SHP77 treated with DMSO at 0.1 percent for 48 hours (cell line): ENCODE measurements around the gene EBI3.
"Not testable (repeated sequence)": the region's sequence is repeated elsewhere in the genome, so short reads cannot be mapped to it uniquely, and the experiment has no call there.

Experiments used
- DNase-seq: peaks from one replicate; lab custom pipeline; 2025; lab: John Stamatoyannopoulos, UW

The EBI3 gene

GRCh38 chr19:4234862-4235201 lies 5.5 kb downstream of the EBI3 start:
- peak; percentile 15 for DNase-seq

- DNase-seq, result not testable (repeated sequence)
These were observed 8.2 kb downstream of the EBI3 start for GRCh38 chr19:4237510-4237909.

- no peak for DNase-seq
These were observed 9.5 kb downstream of the EBI3 start for GRCh38 chr19:4238831-4239230.

GRCh38 chr19:4241824-4242430 lies 12.6 kb downstream of the EBI3 start:
- DNase-seq, result no peak

- DNase-seq, result not testable (repeated sequence)
These were observed 16.6 kb downstream of the EBI3 start for GRCh38 chr19:4245938-4246337.

- peak; percentile 98 for DNase-seq
These were observed 17.7 kb downstream of the EBI3 start, which contains the start of gene YJU2 for GRCh38 chr19:4246767-4247593. YJU2 (plus strand) TSS chr19:4247080; CDS start chr19:4247147, 67 bp downstream.

- no peak for DNase-seq
These were observed 27.2 kb downstream of the EBI3 start for GRCh38 chr19:4256563-4256962.

- no peak for DNase-seq
These were observed 27.7 kb downstream of the EBI3 start for GRCh38 chr19:4257025-4257424.

- DNase-seq, result no peak
These were observed 28.9 kb downstream of the EBI3 start for GRCh38 chr19:4258181-4258580.

GRCh38 chr19:4260613-4261191 lies 31.4 kb downstream of the EBI3 start:
- no peak for DNase-seq

GRCh38 chr19:4264812-4265211 lies 35.5 kb downstream of the EBI3 start:
- DNase-seq, result no peak

GRCh38 chr19:4266253-4267000 lies 37.1 kb downstream of the EBI3 start:
- DNase-seq, result no peak

- DNase-seq, result peak; percentile 11
These were observed 38.0 kb downstream of the EBI3 start for GRCh38 chr19:4267101-4267900.

GRCh38 chr19:4267901-4268815 lies 38.8 kb downstream of the EBI3 start:
- DNase-seq, result no peak

GRCh38 chr19:4268816-4269430 lies 39.6 kb downstream of the EBI3 start:
- DNase-seq, result no peak

GRCh38 chr19:4272894-4273293 lies 43.6 kb downstream of the EBI3 start:
- no peak for DNase-seq

- not testable (repeated sequence) for DNase-seq
These were observed 45.0 kb downstream of the EBI3 start for GRCh38 chr19:4274321-4274686.

- no peak for DNase-seq
These were observed 47.9 kb downstream of the EBI3 start for GRCh38 chr19:4277191-4277696.

- no peak for DNase-seq
These were observed 48.7 kb downstream of the EBI3 start for GRCh38 chr19:4278010-4278409.
